A549 (cell line): ENCODE measurements around the gene EVX2.

Experiments
- BCL3 ChIP-seq: fragments of >200 bp; sonication (Bioruptor Twin); formaldehyde crosslinking; IDR thresholded peaks from 3 replicates; pipeline ENCODE4 v1.6.1; 2016
- BHLHE40 ChIP-seq: IDR thresholded peaks from 2 replicates; pipeline ENCODE4 v1.6.1; 2012; ENCODE audit warnings: low read depth, low read length, inconsistent platforms
- CTCF ChIP-seq: fragments of >200 bp; sonication (Bioruptor Twin); formaldehyde crosslinking; IDR thresholded peaks from 3 replicates; pipeline ENCODE4 v1.5.1; 2016
- EP300 ChIP-seq, 2 experiments: fragments of >200 bp; sonication (Bioruptor Twin); formaldehyde crosslinking; IDR thresholded peaks; 2 replicates in 1 of 2; 3 replicates in 1 of 2; pipeline ENCODE4 v1.6.1; 2016 to 2017
- FOXS1 ChIP-seq: fragments of 250-450 bp; sonication (Bioruptor Pico); IDR thresholded peaks from 2 replicates; pipeline ENCODE4 v1.5.0; 2020; ENCODE audit warnings: mild to moderate bottlenecking, moderate library complexity
- NR3C1 ChIP-seq: fragments of >200 bp; sonication (Bioruptor Twin); formaldehyde crosslinking; IDR thresholded peaks from 3 replicates; pipeline ENCODE4 v1.6.1; 2017
- POLR2A ChIP-seq: IDR thresholded peaks from 2 replicates; pipeline ENCODE4 v1.6.1; 2012; ENCODE audit warnings: mild to moderate bottlenecking, low read length

- TF ChIP-seq BHLHE40 (no peak), CTCF (peak; percentile 96), EP300 (IDR thresholded peaks at IDR 0.05) (no peak), POLR2A (no peak), BCL3 (no peak), NR3C1 (no peak), FOXS1 (CRISPR knock-in tag) (no peak)
Measured at GRCh38 chr2:176126929-176127773, 43.4 kb upstream of the EVX2 start.
